GM18868 (cell line): ENCODE data around the gene HEPACAM.

Experiments used
- ATAC-seq: cut with Tn5 transposase; IDR thresholded peaks from one replicate; pipeline ENCODE4 v1.9.1; 2021; ENCODE audit warnings: mild to moderate bottlenecking, moderate library complexity; ENCODE audit not compliant: unreplicated experiment

The HEPACAM gene

GRCh38 chr11:124870430-124870829 lies 65.4 kb downstream of the HEPACAM start:
- ATAC-seq = no peak

GRCh38 chr11:124869856-124870387 lies 65.9 kb downstream of the HEPACAM start:
- ATAC-seq = no peak

GRCh38 chr11:124869331-124869730 lies 66.5 kb downstream of the HEPACAM start:
- ATAC-seq = no peak
